Smooth muscle cell (in vitro differentiated cells): ENCODE measurements around the gene STIMATE. TPM values are rescaled to one million over a fixed set of nuclear protein-coding genes. Genes with fewer than 3 reads are reported as not detected.

Experiments used
- DNase-seq: peaks from one replicate; lab custom pipeline; 2025; ENCODE audit not compliant: unreplicated experiment; lab: John Stamatoyannopoulos, UW
- H2AFZ ChIP-seq: fragments of 200-600 bp; sonication (generic); 2 replicates; pipeline ENCODE4 v1.6.0; 2016; ENCODE audit warnings: antibody characterized with exemption, low read depth, mild to moderate bottlenecking
- H3F3A ChIP-seq: fragments of 200-600 bp; sonication (generic); 2 replicates; pipeline ENCODE4 v1.6.0; 2017; ENCODE audit warnings: antibody characterized with exemption, low read depth
- H3K27ac ChIP-seq: fragments of 200-600 bp; sonication (generic); 2 replicates; pipeline ENCODE4 v1.5.1; 2016; ENCODE audit warnings: low read depth, mild to moderate bottlenecking
- H3K27me3 ChIP-seq: fragments of 200-600 bp; sonication (generic); 2 replicates; pipeline ENCODE4 v1.6.1; 2016; ENCODE audit warnings: low read depth, mild to moderate bottlenecking
- H3K36me3 ChIP-seq: fragments of 200-600 bp; sonication (generic); 2 replicates; pipeline ENCODE4 v1.5.1; 2016; ENCODE audit warnings: low read depth
- H3K4me1 ChIP-seq: fragments of 200-600 bp; sonication (generic); 2 replicates; pipeline ENCODE4 v1.5.1; 2016; ENCODE audit warnings: low read depth
- H3K4me2 ChIP-seq: fragments of 200-600 bp; sonication (generic); 2 replicates; pipeline ENCODE4 v1.6.0; 2016; ENCODE audit warnings: mild to moderate bottlenecking
- H3K4me3 ChIP-seq: fragments of 200-600 bp; sonication (generic); 2 replicates; pipeline ENCODE4 v1.5.1; 2016; ENCODE audit warnings: mild to moderate bottlenecking
- H3K79me2 ChIP-seq: fragments of 200-600 bp; sonication (generic); 2 replicates; pipeline ENCODE4 v1.6.0; 2016; ENCODE audit warnings: low read depth, mild to moderate bottlenecking
- H3K9ac ChIP-seq: fragments of 200-600 bp; sonication (generic); 2 replicates; pipeline ENCODE4 v1.6.0; 2016; ENCODE audit warnings: low read depth
- H3K9me3 ChIP-seq: fragments of 200-600 bp; sonication (generic); replicated peaks from 2 replicates; pipeline ENCODE4 v1.5.1; 2016; ENCODE audit warnings: low read depth
- H4K20me1 ChIP-seq: fragments of 200-600 bp; sonication (generic); 2 replicates; pipeline ENCODE4 v1.6.0; 2016; ENCODE audit warnings: low read depth
- WGBS: methylation state at CpG from one replicate; pipeline ENCODE4 v1.1.7; 2016; ENCODE audit warnings: low lambda C conversion rate; 5-methylcytosine and 5-hydroxymethylcytosine counted together
- polyA plus RNA-seq: library from polyadenylated mRNA; unstranded; fragments of >200 nt; fragmentation: Nextera tagmentation; extraction: Ambion mirVana; gene quantifications from 2 replicates; pipeline ENCODE4 v1.2.1, GENCODE V29; 2016
- total RNA-seq: library from RNA; depleted of rRNA; stranded (reverse); fragments of >200 nt; gene quantifications from 2 replicates; pipeline ENCODE4 v1.2.3, GENCODE V29; 2014
- TF ChIP-seq, protein P1 (sequence below): fragments of 200-600 bp; sonication (generic); IDR thresholded peaks from 2 replicates; pipeline ENCODE4 v1.5.1; 2017; ENCODE audit warnings: borderline replicate concordance, mild to moderate bottlenecking, antibody characterized with exemption; ENCODE audit not compliant: insufficient read depth, poor library complexity, severe bottlenecking

STIMATE gene
- total and polyA plus RNA-seq, 2 experiments from 2014 or later, result 12.8 to 18.1 TPM

DNA sequence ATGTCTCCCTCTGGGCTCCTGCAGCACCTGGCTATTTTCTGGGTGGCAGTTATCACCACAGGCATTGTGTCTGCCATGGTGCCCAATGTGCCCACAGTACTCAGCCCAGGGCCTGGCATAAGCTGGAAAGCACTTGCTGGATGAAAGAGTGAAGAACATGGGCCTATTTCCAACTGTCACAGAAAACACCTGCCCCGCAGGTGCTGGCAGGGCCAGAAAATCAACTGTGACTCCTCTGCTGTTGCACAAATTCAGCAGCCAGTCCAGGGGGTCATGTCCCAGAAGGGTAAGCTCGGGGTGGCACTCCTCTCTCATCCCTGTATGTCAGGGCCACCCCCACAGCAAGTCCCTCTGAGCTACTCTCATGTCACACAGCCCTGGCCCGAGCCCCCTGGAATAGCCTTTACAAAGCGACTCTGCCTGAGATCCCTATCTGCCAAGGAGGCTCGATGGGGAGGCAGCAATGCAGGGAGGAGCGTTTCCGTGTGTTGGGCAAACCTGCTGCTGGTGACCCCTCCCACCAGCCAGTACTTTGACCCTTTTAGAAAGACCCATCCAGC, 85.8 kb downstream of the STIMATE start:
- Histone ChIP-seq H3K9me3 (no peaks in the 10 kb centered on the region), H3K4me2 (no peak overlapping the region), H3K9ac (no peak overlapping the region), H2AFZ (no peak overlapping the region), H3K27ac (no peak overlapping the region), H3K27me3 (peaks cover 5% of the 10 kb centered on the region), H3K79me2 (no peaks in the 10 kb centered on the region), H3K4me1 (no peaks in the 10 kb centered on the region), H4K20me1 (no peaks in the 10 kb centered on the region), H3K4me3 (no peak overlapping the region), H3F3A (no peaks in the 10 kb centered on the region), H3K36me3 (no peaks in the 10 kb centered on the region)
- DNase-seq, result no peak
- 80% methylated on average over 7 of the region's 7 CpGs for WGBS
- TF ChIP-seq, protein P1, sequence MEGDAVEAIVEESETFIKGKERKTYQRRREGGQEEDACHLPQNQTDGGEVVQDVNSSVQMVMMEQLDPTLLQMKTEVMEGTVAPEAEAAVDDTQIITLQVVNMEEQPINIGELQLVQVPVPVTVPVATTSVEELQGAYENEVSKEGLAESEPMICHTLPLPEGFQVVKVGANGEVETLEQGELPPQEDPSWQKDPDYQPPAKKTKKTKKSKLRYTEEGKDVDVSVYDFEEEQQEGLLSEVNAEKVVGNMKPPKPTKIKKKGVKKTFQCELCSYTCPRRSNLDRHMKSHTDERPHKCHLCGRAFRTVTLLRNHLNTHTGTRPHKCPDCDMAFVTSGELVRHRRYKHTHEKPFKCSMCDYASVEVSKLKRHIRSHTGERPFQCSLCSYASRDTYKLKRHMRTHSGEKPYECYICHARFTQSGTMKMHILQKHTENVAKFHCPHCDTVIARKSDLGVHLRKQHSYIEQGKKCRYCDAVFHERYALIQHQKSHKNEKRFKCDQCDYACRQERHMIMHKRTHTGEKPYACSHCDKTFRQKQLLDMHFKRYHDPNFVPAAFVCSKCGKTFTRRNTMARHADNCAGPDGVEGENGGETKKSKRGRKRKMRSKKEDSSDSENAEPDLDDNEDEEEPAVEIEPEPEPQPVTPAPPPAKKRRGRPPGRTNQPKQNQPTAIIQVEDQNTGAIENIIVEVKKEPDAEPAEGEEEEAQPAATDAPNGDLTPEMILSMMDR, result no peak

DNA sequence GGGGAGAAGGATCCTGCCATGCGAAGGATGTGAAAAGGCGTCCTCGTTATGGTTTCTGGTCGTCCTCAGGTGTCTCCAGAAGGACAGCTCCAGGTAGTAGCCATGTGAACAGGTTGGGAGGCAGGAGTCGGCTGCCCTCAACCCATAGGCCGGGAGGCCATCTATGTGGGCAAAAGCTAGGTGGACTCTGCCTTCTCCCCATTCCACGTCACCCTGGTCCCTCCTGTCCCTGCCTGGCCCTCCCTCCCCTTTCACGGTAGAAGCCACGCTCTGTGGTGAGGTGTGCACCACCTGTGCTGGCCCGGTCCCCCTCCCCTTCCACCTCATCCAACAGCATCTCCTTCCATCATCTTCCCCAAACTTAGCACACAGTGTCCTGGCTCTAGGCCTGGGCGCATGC, 86.4 kb downstream of the STIMATE start:
- H3K36me3 ChIP-seq, result no peaks in the 10 kb centered on the region
- H3K4me2 ChIP-seq, result no peak overlapping the region
- peaks cover 5% of the 10 kb centered on the region for H3K27me3 ChIP-seq
- no peaks in the 10 kb centered on the region for H3K4me1 ChIP-seq
- TF ChIP-seq, protein P1, result no peak
- no peaks in the 10 kb centered on the region for H4K20me1 ChIP-seq
- no peaks in the 10 kb centered on the region for H3F3A ChIP-seq
- 88% methylated on average over 11 of the region's 11 CpGs for WGBS
- H3K9me3 ChIP-seq, result no peaks in the 10 kb centered on the region
- H3K79me2 ChIP-seq, result no peaks in the 10 kb centered on the region
- H2AFZ ChIP-seq, result no peak overlapping the region
- H3K9ac ChIP-seq, result no peak overlapping the region
- no peak overlapping the region for H3K27ac ChIP-seq
- DNase-seq, result no peak
- no peak overlapping the region for H3K4me3 ChIP-seq

DNA sequence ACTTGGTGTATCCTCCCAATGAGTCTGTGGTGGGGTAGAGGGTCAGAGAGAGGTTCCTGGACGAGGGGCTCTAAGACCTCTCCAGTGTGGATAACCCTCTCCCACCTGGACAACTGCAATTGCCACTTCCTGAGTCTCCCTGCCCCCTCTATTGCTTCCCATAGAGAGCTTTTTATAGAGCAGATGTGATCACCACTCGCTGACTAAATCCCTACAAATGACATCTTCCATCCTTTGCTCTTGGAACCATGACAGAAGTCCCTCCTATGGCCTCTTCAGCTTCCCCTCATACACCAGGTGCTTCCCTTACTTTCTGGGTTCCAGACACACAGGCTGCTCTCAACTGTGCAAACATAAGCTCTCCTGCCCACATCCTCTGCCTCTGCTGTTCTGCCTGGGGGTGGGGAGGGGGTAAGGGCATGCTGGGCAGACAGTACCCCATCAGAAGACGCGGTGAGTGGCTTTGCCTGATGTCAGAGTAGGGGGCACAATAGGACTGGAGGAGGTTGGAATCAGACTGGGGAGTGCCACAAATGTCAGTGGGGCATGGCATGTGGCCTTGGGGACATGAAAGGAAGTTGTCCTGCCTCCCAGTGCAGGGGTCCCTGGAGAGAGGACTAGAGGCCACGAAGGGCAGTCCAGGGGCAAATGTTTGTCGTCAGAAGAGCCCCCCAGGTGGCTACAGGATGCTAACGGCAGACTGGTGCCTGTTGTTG, 87.5 kb downstream of the STIMATE start:
- Histone ChIP-seq H3K9ac (no peak overlapping the region), H3K9me3 (no peaks in the 10 kb centered on the region), H3K4me1 (no peaks in the 10 kb centered on the region), H3K36me3 (no peaks in the 10 kb centered on the region), H3K4me3 (no peak overlapping the region), H3F3A (no peaks in the 10 kb centered on the region), H3K4me2 (no peak overlapping the region), H3K79me2 (no peaks in the 10 kb centered on the region), H2AFZ (no peak overlapping the region), H3K27ac (no peak overlapping the region), H3K27me3 (peaks cover 5% of the 10 kb centered on the region), H4K20me1 (no peaks in the 10 kb centered on the region)
- DNase-seq, result no peak
- WGBS, result 84% methylated on average over 7 of the region's 7 CpGs
- TF ChIP-seq, protein P1, result no peak

DNA sequence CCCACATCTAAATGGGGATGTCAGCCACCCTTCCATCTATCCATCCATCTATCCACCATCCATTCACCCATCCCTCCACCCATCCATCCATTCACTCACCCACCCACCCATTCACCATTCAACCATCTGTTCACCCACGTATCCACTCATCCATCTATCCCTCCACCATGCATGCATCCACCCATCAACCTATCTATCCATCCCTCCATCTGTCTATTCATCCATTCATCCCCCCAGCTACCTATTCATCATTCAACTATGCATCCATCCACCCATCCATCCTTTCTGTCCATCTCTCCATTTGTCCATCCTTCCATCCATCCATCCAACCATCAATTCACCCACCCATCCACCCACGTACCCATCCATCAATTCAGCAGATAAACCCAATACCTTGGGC, 88.2 kb downstream of the STIMATE start:
- DNase-seq, result no peak
- H3F3A ChIP-seq, result no peaks in the 10 kb centered on the region
- no peak overlapping the region for H3K4me2 ChIP-seq
- WGBS, result 84% methylated on average over 2 of the region's 2 CpGs
- no peaks in the 10 kb centered on the region for H3K4me1 ChIP-seq
- H3K9me3 ChIP-seq, result no peaks in the 10 kb centered on the region
- H4K20me1 ChIP-seq, result no peaks in the 10 kb centered on the region
- H3K27ac ChIP-seq, result no peak overlapping the region
- no peak overlapping the region for H2AFZ ChIP-seq
- peaks cover 5% of the 10 kb centered on the region for H3K27me3 ChIP-seq
- no peak overlapping the region for H3K9ac ChIP-seq
- TF ChIP-seq, protein P1, result no peak
- no peak overlapping the region for H3K4me3 ChIP-seq
- H3K79me2 ChIP-seq, result no peaks in the 10 kb centered on the region
- H3K36me3 ChIP-seq, result no peaks in the 10 kb centered on the region
